ENCODE results near the gene IL4. TPM values are rescaled to one million over a fixed set of nuclear protein-coding genes. Genes with fewer than 3 reads are reported as not detected.
"Not testable (repeated sequence)": the region's sequence is repeated elsewhere in the genome, so short reads cannot be mapped to it uniquely, and the experiment has no call there.

The IL4 gene
- polyA plus RNA-seq, 3 donors: not detected

GRCh38 chr5:132628814-132629213 lies 45.0 kb upstream of the IL4 start:
- Mint-ChIP-seq H3K36me3 (peaks cover 36 to 58% of the 10 kb centered on the region in 2 donors), H3K27me3 (ENCODE audit: low read depth in 3 of 3) (no peaks in the 10 kb centered on the region), H3K4me3 (no peak overlapping the region), H3K9me3 (no peaks in the 10 kb centered on the region), H3K4me1 (no peaks in the 10 kb centered on the region), H3K27ac (no peak overlapping the region)
- H2AFZ ChIP-seq (ENCODE audit: insufficient read depth, low read depth, low read length, poor library complexity, severe bottlenecking): no peak overlapping the region
- no peak overlapping the region for H3K9ac ChIP-seq (ENCODE audit: insufficient read depth, low read length, poor library complexity, severe bottlenecking)
- no peaks in the 10 kb centered on the region for H3K79me2 ChIP-seq (ENCODE audit: insufficient read depth, low read length)
- H4K20me1 ChIP-seq (ENCODE audit: insufficient read depth, low read length): no peaks in the 10 kb centered on the region
- DNase-seq: no peak
- H3K4me2 ChIP-seq (replicated peaks; ENCODE audit: extremely low read depth, low read length, poor library complexity, severe bottlenecking): no peak overlapping the region
- intact Hi-C loops (cut with micrococcal nuclease): no loop called here
- H3K4me1 ChIP-seq (ENCODE audit: control insufficient read depth in 1 of 2, insufficient read depth in 2 of 2, low read length in 2 of 2): no peaks in the 10 kb centered on the region
- H3K27ac ChIP-seq (ENCODE audit: low read depth in 1 of 2, low read length in 2 of 2): no peak overlapping the region
- H3K27me3 ChIP-seq (ENCODE audit: control insufficient read depth in 2 of 2, insufficient read depth in 2 of 2, low read length in 2 of 2): no peaks in the 10 kb centered on the region
- no peak overlapping the region for H3K4me3 ChIP-seq (replicated peaks in 1 of 3; ENCODE audit: low read depth in 2 of 3, low read length in 3 of 3)
- H3K36me3 ChIP-seq (replicated peaks in 1 of 2; ENCODE audit: control insufficient read depth in 1 of 2, insufficient read depth in 2 of 2, low read length in 2 of 2): peaks cover 17 to 78% of the 10 kb centered on the region in 2 donors
- no CpG with 5 or more reads among the region's 2 CpGs for WGBS (ENCODE audit: insufficient coverage)
- TF ChIP-seq, protein P1, sequence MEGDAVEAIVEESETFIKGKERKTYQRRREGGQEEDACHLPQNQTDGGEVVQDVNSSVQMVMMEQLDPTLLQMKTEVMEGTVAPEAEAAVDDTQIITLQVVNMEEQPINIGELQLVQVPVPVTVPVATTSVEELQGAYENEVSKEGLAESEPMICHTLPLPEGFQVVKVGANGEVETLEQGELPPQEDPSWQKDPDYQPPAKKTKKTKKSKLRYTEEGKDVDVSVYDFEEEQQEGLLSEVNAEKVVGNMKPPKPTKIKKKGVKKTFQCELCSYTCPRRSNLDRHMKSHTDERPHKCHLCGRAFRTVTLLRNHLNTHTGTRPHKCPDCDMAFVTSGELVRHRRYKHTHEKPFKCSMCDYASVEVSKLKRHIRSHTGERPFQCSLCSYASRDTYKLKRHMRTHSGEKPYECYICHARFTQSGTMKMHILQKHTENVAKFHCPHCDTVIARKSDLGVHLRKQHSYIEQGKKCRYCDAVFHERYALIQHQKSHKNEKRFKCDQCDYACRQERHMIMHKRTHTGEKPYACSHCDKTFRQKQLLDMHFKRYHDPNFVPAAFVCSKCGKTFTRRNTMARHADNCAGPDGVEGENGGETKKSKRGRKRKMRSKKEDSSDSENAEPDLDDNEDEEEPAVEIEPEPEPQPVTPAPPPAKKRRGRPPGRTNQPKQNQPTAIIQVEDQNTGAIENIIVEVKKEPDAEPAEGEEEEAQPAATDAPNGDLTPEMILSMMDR (IDR thresholded peaks at IDR 0.05): no peak
- H3K9me3 ChIP-seq (replicated peaks in 1 of 2; ENCODE audit: control insufficient read depth in 1 of 2, insufficient read depth in 1 of 2, low read length in 2 of 2): no peaks in the 10 kb centered on the region

DNA sequence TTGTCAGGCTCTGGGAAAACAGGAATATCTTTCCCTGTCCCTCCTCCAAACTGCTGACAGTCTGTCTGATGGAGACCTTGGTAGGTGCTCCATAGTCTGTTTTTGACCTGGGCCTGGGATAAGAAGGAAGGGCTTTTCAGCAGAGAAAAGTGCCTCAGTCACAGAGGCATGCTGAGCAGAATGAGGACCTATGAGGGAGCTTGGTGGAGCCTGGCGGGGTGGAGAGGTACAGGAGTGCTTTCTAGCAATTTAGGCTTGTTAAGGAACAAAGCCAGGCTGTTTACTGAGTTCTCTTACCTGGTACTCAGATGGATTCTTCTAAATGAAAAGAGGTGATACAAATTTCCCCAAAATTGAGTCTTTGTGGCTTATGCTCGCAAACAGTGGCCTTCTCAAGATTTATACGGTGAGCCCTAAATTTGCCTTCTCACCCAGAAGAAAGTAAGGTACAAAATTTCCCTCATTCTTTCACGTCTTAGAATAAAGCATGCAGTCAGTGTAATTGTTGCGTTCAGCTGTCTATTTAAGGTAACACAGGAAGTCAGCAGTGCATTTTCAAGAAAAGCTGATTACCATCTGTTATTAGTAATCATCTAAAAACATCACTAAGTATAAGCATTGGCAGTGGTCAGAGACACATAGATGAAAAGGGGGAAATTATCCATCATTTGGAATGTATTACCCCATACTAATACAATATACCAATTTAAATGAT lies 44.4 kb upstream of the IL4 start:
- H3K36me3 Mint-ChIP-seq: peaks cover 33 to 61% of the 10 kb centered on the region in 2 donors
- H3K9me3 Mint-ChIP-seq: no peaks in the 10 kb centered on the region
- Histone ChIP-seq H3K4me3 (replicated peaks in 1 of 3; ENCODE audit: low read depth in 2 of 3, low read length in 3 of 3) (no peak overlapping the region), H3K36me3 (replicated peaks in 1 of 2; ENCODE audit: control insufficient read depth in 1 of 2, insufficient read depth in 2 of 2, low read length in 2 of 2) (peaks cover 17 to 73% of the 10 kb centered on the region in 2 donors), H3K27ac (ENCODE audit: low read depth in 1 of 2, low read length in 2 of 2) (no peak overlapping the region), H3K4me2 (replicated peaks; ENCODE audit: extremely low read depth, low read length, poor library complexity, severe bottlenecking) (no peak overlapping the region), H3K4me1 (ENCODE audit: control insufficient read depth in 1 of 2, insufficient read depth in 2 of 2, low read length in 2 of 2) (no peaks in the 10 kb centered on the region), H2AFZ (ENCODE audit: insufficient read depth, low read depth, low read length, poor library complexity, severe bottlenecking) (no peak overlapping the region), H3K9ac (ENCODE audit: insufficient read depth, low read length, poor library complexity, severe bottlenecking) (no peak overlapping the region), H4K20me1 (ENCODE audit: insufficient read depth, low read length) (no peaks in the 10 kb centered on the region), H3K9me3 (replicated peaks in 1 of 2; ENCODE audit: control insufficient read depth in 1 of 2, insufficient read depth in 1 of 2, low read length in 2 of 2) (no peaks in the 10 kb centered on the region), H3K27me3 (ENCODE audit: control insufficient read depth in 2 of 2, insufficient read depth in 2 of 2, low read length in 2 of 2) (no peaks in the 10 kb centered on the region), H3K79me2 (ENCODE audit: insufficient read depth, low read length) (no peaks in the 10 kb centered on the region)
- intact Hi-C loops (cut with micrococcal nuclease): no loop called here
- WGBS (ENCODE audit: insufficient coverage): 100% methylated on average over 1 of the region's 5 CpGs
- TF ChIP-seq, protein P1 (IDR thresholded peaks at IDR 0.05): no peak
- no peak for DNase-seq
- peak overlapping the region in 1 of 7 donors; percentile 33 for H3K27ac Mint-ChIP-seq
- no peak overlapping the region for H3K4me3 Mint-ChIP-seq
- H3K27me3 Mint-ChIP-seq (ENCODE audit: low read depth in 3 of 3): no peaks in the 10 kb centered on the region
- no peaks in the 10 kb centered on the region for H3K4me1 Mint-ChIP-seq

DNA sequence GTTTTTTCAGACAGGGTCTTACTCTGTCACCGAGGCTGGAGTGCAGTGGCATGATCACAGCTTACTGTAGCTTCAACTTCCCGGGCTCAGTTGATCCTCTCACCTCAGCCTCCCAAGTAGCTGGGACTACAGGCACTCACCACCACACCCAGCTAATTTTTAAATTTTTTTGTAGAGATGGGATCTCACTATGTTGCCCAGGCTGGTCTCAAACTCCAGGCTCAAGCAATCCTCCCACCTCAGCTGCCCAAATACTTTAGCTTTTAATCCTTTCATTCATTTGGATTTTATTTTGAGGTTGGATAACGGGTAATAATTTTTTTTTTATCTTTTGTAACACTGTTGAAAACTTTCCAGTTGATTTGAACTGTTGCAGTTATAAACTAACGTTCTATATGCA lies 40.2 kb upstream of the IL4 start:
- H4K20me1 ChIP-seq (ENCODE audit: insufficient read depth, low read length); H3K4me3 ChIP-seq (replicated peaks in 1 of 3; ENCODE audit: low read depth in 2 of 3, low read length in 3 of 3); H3K27me3 Mint-ChIP-seq (ENCODE audit: low read depth in 3 of 3); H3K79me2 ChIP-seq (ENCODE audit: insufficient read depth, low read length); H3K4me3 Mint-ChIP-seq; H3K27ac Mint-ChIP-seq; H3K4me1 ChIP-seq (ENCODE audit: control insufficient read depth in 1 of 2, insufficient read depth in 2 of 2, low read length in 2 of 2); H3K9me3 Mint-ChIP-seq; H3K27me3 ChIP-seq (ENCODE audit: control insufficient read depth in 2 of 2, insufficient read depth in 2 of 2, low read length in 2 of 2); H3K9ac ChIP-seq (ENCODE audit: insufficient read depth, low read length, poor library complexity, severe bottlenecking); H2AFZ ChIP-seq (ENCODE audit: insufficient read depth, low read depth, low read length, poor library complexity, severe bottlenecking); H3K9me3 ChIP-seq (replicated peaks in 1 of 2; ENCODE audit: control insufficient read depth in 1 of 2, insufficient read depth in 1 of 2, low read length in 2 of 2); DNase-seq; H3K27ac ChIP-seq (ENCODE audit: low read depth in 1 of 2, low read length in 2 of 2); H3K4me1 Mint-ChIP-seq; H3K4me2 ChIP-seq (replicated peaks; ENCODE audit: extremely low read depth, low read length, poor library complexity, severe bottlenecking); intact Hi-C loops (cut with micrococcal nuclease): not testable (repeated sequence)
- peaks cover 44 to 66% of the 10 kb centered on the region in 2 donors for H3K36me3 Mint-ChIP-seq
- no CpG with 5 or more reads among the region's 4 CpGs for WGBS (ENCODE audit: insufficient coverage)
- H3K36me3 ChIP-seq (replicated peaks in 1 of 2; ENCODE audit: control insufficient read depth in 1 of 2, insufficient read depth in 2 of 2, low read length in 2 of 2): peaks cover 34 to 70% of the 10 kb centered on the region in 2 donors
